Non-pigmented ciliary epithelial cell (primary cell): ENCODE measurements around the gene GPBP1.
"Not testable (repeated sequence)": the region's sequence is repeated elsewhere in the genome, so short reads cannot be mapped to it uniquely, and the experiment has no call there.

Source experiments
- DNase-seq: peaks from one replicate; pipeline ENCODE4 v3.0.0-alpha.2; 2010; ENCODE audit warnings: low read depth

GPBP1 gene

GRCh38 chr5:57176350-57176857, 2.5 kb downstream of the GPBP1 start:
- no peak for DNase-seq

- no peak for DNase-seq
These were observed 3.8 kb downstream of the GPBP1 start for GRCh38 chr5:57177479-57178156.

GRCh38 chr5:57178238-57178637, 4.4 kb downstream of the GPBP1 start:
- not testable (repeated sequence) for DNase-seq

GRCh38 chr5:57179262-57180200, 5.7 kb downstream of the GPBP1 start:
- no peak for DNase-seq

DNA sequence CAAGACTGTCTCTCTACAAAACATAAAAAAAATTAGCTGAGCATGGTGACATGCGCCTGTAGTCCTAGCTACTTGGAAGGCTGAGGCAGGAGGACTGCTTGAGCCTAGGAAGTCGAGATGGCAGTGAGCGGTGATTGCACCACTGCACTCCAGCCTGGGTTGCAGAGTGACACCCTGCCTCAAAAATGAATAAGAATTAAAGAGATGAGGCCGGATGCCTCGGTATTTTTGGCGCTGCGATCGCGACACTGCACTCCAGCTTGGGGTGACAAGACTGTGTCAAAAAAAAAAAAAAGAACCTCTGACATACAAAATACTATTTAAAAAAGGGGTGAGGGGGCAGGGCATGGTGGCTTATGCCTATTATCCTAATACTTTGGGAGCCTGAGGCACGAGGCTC, 7.3 kb downstream of the GPBP1 start:
- DNase-seq = no peak

GRCh38 chr5:57184322-57184721, 10.5 kb downstream of the GPBP1 start:
- no peak for DNase-seq

GRCh38 chr5:57185313-57185712, 11.5 kb downstream of the GPBP1 start:
- no peak for DNase-seq

DNA sequence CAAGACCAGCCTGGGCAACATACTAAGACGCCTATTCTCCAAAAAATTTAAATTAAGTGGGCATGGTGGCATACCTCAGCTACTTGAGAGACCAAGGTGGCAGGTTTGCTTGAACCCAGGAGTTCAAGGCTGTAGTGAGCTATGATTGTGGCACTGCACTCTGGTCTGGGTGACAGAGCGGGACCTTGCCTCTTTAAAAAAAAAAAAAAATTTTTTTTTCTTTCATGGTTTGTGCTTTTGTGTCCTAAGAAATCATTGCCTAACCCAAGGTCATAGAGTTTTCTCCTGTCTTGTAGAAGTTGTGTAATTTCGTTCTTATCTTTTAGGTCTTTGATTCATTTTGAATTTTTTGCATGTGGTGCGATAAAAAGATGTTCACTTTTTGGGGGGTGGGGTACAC, 12.3 kb downstream of the GPBP1 start:
- DNase-seq = no peak

- DNase-seq = not testable (repeated sequence)
These were observed 14.1 kb downstream of the GPBP1 start for GRCh38 chr5:57187977-57188376.

- DNase-seq = no peak
These were observed 15.7 kb downstream of the GPBP1 start for GRCh38 chr5:57189515-57189914.

GRCh38 chr5:57190593-57190992, 16.7 kb downstream of the GPBP1 start:
- DNase-seq = no peak

- DNase-seq = no peak
These were observed 17.3 kb downstream of the GPBP1 start for GRCh38 chr5:57191163-57191562.

DNA sequence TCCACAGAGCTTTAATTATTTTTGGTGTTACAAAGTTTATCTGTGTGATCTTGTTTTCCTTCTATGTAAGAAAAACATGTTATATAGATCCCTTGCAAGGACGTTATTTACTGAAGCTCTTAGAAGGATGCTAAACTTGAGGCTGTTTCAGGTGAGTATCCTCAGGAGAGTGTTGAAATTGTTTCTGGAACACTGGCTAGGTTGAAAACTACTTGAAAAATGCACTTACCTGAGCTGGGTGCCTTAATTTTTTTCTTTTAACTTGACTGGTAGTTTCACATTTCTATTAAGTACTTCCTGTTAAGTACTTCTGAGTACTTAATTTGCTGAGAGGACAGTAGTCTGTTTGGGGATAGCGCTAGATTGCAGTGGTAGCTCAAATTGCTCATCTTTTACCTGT, 18.1 kb downstream of the GPBP1 start:
- DNase-seq = no peak

DNA sequence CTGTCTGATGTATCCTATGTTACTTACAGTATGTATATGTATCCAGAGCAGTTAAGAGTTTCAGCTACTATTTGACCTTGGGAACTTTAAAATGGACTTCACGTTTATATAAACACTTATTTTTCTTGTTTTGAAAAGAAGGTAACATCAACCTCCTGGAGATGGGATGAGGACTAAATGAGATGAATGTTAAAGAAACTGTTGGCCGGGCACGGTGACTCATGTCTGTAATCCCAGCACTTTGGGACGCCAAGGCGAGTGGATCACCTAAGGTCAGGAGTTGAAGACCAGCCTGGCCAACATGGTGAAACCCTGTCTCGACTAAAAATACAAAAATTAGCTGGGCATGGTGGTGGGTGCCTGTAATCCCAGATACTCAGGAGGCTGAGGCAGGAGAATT, 19.0 kb downstream of the GPBP1 start:
- DNase-seq = not testable (repeated sequence)

GRCh38 chr5:57193757-57194413, 20.0 kb downstream of the GPBP1 start:
- DNase-seq = no peak

DNA sequence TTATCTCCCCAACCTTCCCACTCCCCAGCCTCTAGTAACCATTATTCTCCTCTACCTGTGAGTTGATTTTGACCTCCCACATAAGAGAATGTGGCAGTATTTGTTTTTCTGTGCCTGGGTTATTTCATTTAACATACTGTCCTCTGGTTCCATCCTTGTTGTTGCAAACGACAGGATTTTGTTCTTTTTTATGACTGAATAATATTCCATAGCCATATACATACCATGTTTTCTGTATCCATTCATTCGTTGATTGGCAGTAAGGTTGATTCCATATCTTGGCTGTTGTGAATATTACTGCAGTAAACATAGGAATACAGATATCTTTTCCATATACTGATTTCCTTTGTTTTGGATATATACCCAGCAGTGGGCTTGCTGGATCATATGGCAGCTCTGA, 20.8 kb downstream of the GPBP1 start:
- DNase-seq = no peak

- DNase-seq = no peak
These were observed 21.2 kb downstream of the GPBP1 start for GRCh38 chr5:57195060-57195459.

DNA sequence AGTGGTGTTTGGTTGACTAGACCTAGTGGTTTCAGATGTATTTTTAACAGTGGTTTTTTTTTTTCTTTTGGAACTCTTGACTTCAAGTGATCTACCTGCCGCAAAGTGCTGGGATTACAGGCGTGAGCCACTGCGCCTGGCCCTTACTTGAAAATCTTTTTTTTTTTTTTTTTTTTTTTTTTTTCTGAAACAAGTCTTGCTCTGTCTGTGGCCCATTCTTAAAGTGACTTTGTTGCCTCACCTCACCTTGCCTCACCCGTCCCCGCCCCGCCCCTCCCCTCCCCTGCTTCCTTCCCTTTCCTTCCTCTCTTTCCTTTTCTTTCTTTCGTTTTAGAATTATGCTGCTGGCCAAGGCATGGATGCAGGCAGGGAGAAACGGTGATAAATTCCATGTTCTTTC, 26.0 kb downstream of the GPBP1 start:
- no peak for DNase-seq

DNA sequence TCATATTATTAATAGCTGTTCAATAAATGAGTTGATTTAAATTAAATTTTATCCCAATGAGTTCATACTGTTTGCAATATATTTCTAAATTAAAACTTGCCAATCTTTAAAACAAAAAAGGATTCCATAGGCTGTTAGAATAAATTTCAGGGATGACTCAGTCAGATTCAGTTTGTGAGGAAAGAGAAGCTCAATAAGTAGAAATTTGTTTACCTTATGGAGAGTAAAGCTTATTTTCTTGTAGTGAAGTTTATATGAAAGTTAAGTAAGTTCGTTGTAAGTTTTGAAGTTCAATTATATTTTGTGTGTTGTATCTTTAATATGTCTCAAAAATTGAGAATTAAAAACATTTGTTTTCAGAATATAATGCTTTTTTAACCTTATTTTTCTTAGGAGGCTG, 29.0 kb downstream of the GPBP1 start:
- no peak for DNase-seq

DNA sequence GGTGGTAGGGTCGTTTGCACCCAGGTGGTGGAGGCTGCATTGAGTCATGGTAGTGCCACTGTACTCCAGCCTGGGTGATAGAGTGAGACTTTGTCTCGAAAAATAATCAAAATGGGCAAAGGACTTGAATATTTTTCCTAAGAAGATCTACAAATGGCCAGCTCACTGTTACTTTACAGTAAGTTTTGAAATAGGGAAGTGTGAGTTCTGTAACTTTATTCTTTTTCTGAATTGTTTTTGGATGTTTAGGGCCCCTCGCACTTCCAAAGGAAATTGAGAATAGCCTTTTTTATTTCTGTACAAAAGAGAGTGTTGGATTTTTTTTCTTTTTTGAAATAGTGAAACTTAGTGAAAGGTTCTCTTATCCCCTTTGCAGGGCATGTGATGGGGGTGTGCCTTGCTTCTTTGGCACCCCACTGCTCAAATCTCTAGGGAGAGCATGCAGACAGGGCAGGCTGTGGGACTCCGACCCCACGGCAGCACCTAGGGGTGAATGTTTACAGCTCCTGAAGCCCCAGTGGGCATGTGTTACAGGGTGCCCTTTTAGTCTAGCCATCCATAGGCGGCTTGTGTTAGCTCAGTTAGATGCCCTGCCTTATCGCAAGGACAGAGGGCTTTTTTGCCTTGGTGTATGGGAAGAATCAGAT, 33.3 kb downstream of the GPBP1 start:
- DNase-seq = no peak

GRCh38 chr5:57207681-57208080, 33.8 kb downstream of the GPBP1 start:
- no peak for DNase-seq
